Spleen (tissue), 7 donors: Measurements from ENCODE around the gene ADAMTS3.

ENCODE experiments used
- POLR2A ChIP-seq, 3 donors: fragments of 450-650 bp; IDR thresholded peaks; one replicate each; pipeline ENCODE4 v1.5.1; 2017; ENCODE audit warnings: antibody characterized with exemption in 3 of 3, mild to moderate bottlenecking in 1 of 3
- POLR2AphosphoS5 ChIP-seq, 3 donors: sonication (generic); formaldehyde crosslinking; IDR thresholded peaks; one replicate each; pipeline ENCODE4 v1.5.1; 2017; ENCODE audit warnings: antibody characterized with exemption in 3 of 3
- TF ChIP-seq, protein P1 (sequence below), 11 experiments: fragments of 200-600 bp in 7 of 11; fragments of 450-650 bp in 4 of 11; sonication (generic) in 4 of 11; IDR thresholded peaks in 8 of 11; conservative IDR thresholded peaks in 3 of 11; 1 replicate in 7 of 11; 2 replicates in 4 of 11; pipeline versions ENCODE4 v1.4.0 to v1.8.0; 2016 to 2021; ENCODE audit warnings: antibody characterized with exemption in 11 of 11, inconsistent platforms in 4 of 11, mild to moderate bottlenecking in 1 of 11
- donor health status: DM: no; HTN: no; CAD: no; lungs with moderate emphysema.
- donor health status: DM: no; HTN: no; CAD: no.
- donor health status: DM: no; HTN: no; CAD: no.

- TF ChIP-seq, protein P1, sequence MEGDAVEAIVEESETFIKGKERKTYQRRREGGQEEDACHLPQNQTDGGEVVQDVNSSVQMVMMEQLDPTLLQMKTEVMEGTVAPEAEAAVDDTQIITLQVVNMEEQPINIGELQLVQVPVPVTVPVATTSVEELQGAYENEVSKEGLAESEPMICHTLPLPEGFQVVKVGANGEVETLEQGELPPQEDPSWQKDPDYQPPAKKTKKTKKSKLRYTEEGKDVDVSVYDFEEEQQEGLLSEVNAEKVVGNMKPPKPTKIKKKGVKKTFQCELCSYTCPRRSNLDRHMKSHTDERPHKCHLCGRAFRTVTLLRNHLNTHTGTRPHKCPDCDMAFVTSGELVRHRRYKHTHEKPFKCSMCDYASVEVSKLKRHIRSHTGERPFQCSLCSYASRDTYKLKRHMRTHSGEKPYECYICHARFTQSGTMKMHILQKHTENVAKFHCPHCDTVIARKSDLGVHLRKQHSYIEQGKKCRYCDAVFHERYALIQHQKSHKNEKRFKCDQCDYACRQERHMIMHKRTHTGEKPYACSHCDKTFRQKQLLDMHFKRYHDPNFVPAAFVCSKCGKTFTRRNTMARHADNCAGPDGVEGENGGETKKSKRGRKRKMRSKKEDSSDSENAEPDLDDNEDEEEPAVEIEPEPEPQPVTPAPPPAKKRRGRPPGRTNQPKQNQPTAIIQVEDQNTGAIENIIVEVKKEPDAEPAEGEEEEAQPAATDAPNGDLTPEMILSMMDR (IDR thresholded peaks at IDR 0.05 in 8 of 11, conservative IDR thresholded peaks at IDR 0.05 in 3 of 11) = no peak
- TF ChIP-seq POLR2AphosphoS5 (IDR thresholded peaks at IDR 0.05) (no peak), POLR2A (IDR thresholded peaks at IDR 0.05) (no peak)
Observed at GRCh38 chr4:72577211-72577610, 8.2 kb upstream of the ADAMTS3 start.
